ENCODE results near the gene ITPK1. TPM values are rescaled to one million over a fixed set of nuclear protein-coding genes. Genes with fewer than 3 reads are reported as not detected.

The ITPK1 gene
- total RNA-seq, 2 experiments from 2014 or later: 63.7 to 71.0 TPM

DNA sequence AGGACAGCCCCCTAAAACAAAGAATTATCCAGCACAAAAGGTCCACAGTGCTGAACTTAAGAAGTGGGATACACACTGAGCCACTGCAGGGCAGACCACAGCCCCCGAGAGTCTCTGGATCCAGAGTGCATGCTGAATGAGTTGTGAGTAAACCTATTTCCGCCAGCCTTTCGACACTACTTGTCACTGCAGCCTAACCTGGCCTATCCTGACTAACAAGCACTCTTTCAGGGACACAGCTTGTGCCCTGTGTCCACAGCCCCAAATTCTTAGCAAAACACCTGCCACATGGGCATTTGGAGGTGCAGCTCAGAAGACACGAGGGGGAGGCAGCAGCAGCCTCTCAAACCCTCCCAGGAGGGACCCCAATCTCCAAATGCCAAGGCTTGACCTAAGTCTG is 31.3 kb downstream of the ITPK1 start:
- Mint-ChIP-seq H3K4me1 (peaks cover 36% of the 10 kb centered on the region), H3K27ac (no peak overlapping the region)

DNA sequence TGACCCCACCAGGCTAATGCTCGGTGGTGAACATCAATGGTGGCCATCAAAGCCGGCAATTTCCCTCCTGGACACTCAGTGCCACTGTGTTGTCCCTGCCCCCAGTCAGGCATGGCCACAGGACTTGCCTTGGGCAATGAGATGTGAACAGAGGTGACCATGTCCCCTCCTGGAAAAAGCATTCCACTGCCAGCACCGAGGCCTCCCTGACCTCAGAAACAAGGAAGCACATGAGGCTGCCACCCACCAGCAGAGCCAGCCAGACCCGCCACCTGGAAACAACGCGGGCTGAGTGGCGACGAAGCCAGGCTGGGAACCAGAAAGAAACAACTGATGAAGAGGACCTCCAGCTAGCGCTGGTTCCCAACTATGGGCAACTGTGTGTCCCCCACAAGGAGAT is 31.8 kb downstream of the ITPK1 start:
- H3K27ac Mint-ChIP-seq: peak overlapping the region; percentile 43
- H3K27me3 Mint-ChIP-seq: no peaks in the 10 kb centered on the region
- POLR2A ChIA-PET: no interaction called here
- no peak for DNase-seq
- H3K9me3 Mint-ChIP-seq: no peaks in the 10 kb centered on the region
- CTCF ChIA-PET: no interaction called here
- H3K4me3 Mint-ChIP-seq: no peak overlapping the region
- H3K4me1 Mint-ChIP-seq: peaks cover 39% of the 10 kb centered on the region
- peaks cover 2% of the 10 kb centered on the region for H3K36me3 Mint-ChIP-seq (ENCODE audit: low read depth)

More for the DNA sequence above, 31.3 kb downstream of the ITPK1 start:
- no peak for DNase-seq
- no peaks in the 10 kb centered on the region for H3K9me3 Mint-ChIP-seq
- H3K4me3 Mint-ChIP-seq: no peak overlapping the region
- H3K36me3 Mint-ChIP-seq (ENCODE audit: low read depth): peaks cover 2% of the 10 kb centered on the region
- H3K27me3 Mint-ChIP-seq: no peaks in the 10 kb centered on the region
- ChIA-PET CTCF (no interaction called here), POLR2A (no interaction called here)

DNA sequence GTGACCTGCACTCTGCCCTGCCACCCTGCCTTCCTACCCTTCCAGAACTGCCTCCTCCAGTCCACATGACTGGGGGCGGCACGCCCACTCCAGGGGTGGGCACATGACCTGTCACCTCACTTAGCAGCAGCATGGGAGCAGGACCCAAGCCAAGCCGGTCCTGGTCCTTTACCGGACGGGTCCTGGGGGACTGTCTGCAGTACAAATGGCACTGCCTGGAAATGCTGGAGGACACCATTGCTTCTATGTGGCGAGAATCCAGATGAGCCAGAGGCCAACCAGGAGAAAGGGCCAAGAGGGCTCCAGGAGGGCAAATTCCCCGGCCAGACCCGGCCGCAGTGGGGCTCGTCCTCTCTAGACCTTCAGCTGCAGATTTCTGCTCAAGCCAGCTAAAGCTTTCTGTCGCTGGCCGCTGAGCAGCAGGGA is 33.1 kb downstream of the ITPK1 start:
- Mint-ChIP-seq H3K4me3 (no peak overlapping the region), H3K27ac (peak overlapping the region; percentile 51), H3K9me3 (no peaks in the 10 kb centered on the region), H3K4me1 (peaks cover 40% of the 10 kb centered on the region), H3K36me3 (ENCODE audit: low read depth) (peaks cover 2% of the 10 kb centered on the region), H3K27me3 (no peaks in the 10 kb centered on the region)
- POLR2A ChIA-PET: no interaction called here
- CTCF ChIA-PET: interaction anchor here (1.3 kb wide), 1 partner anchor 30 kb away, joined by 3 read pairs; no protein-coding TSS in a partner anchor
- DNase-seq: no peak

- peak overlapping the region; percentile 33 for H3K27ac Mint-ChIP-seq
- H3K4me3 Mint-ChIP-seq: no peak overlapping the region
- no peak for DNase-seq
- ChIA-PET POLR2A (no interaction called here), CTCF (interaction anchor here (1.2 to 1.3 kb wide), 2 partner anchors 31 to 33 kb away, joined by 3 read pairs; no protein-coding TSS in a partner anchor)
- no peaks in the 10 kb centered on the region for H3K27me3 Mint-ChIP-seq
- peaks cover 40% of the 10 kb centered on the region for H3K4me1 Mint-ChIP-seq
- H3K36me3 Mint-ChIP-seq (ENCODE audit: low read depth): peaks cover 3% of the 10 kb centered on the region
- no peaks in the 10 kb centered on the region for H3K9me3 Mint-ChIP-seq
Observed at GRCh38 chr14:93081876-93082570, 33.7 kb downstream of the ITPK1 start.

GRCh38 chr14:93079865-93080403 is 35.8 kb downstream of the ITPK1 start:
- ChIA-PET CTCF (no interaction called here), POLR2A (no interaction called here)
- DNase-seq: no peak
- Mint-ChIP-seq H3K36me3 (ENCODE audit: low read depth) (peaks cover 4% of the 10 kb centered on the region), H3K4me1 (peaks cover 43% of the 10 kb centered on the region), H3K9me3 (no peaks in the 10 kb centered on the region), H3K27me3 (no peaks in the 10 kb centered on the region), H3K27ac (no peak overlapping the region), H3K4me3 (no peak overlapping the region)

- Mint-ChIP-seq H3K36me3 (ENCODE audit: low read depth) (peaks cover 6% of the 10 kb centered on the region), H3K27ac (no peak overlapping the region), H3K9me3 (no peaks in the 10 kb centered on the region), H3K4me3 (no peak overlapping the region), H3K27me3 (no peaks in the 10 kb centered on the region), H3K4me1 (peaks cover 49% of the 10 kb centered on the region)
- CTCF ChIA-PET: no interaction called here
- POLR2A ChIA-PET: interaction anchor here (0.6 kb wide), 1 partner anchor 857 kb away, joined by 3 read pairs; no protein-coding TSS in a partner anchor
- no peak for DNase-seq
Observed at GRCh38 chr14:93079321-93079720, 36.4 kb downstream of the ITPK1 start.

- Mint-ChIP-seq H3K36me3 (ENCODE audit: low read depth) (peaks cover 8% of the 10 kb centered on the region), H3K4me3 (no peak overlapping the region), H3K4me1 (peaks cover 53% of the 10 kb centered on the region), H3K27me3 (no peaks in the 10 kb centered on the region), H3K9me3 (no peaks in the 10 kb centered on the region), H3K27ac (peak overlapping the region; percentile 6)
- ChIA-PET CTCF (no interaction called here), POLR2A (interaction anchor here (0.6 kb wide), 1 partner anchor 857 kb away, joined by 3 read pairs; no protein-coding TSS in a partner anchor)
- no peak for DNase-seq
Observed at GRCh38 chr14:93078870-93079269, 36.9 kb downstream of the ITPK1 start.

- CTCF ChIA-PET: interaction anchor here (0.6 to 1.2 kb wide), 4 partner anchors 10 to 155 kb away, joined by 3 to 6 read pairs (median 3); no protein-coding TSS in a partner anchor
- H3K4me1 Mint-ChIP-seq: peaks cover 47% of the 10 kb centered on the region
- H3K27ac Mint-ChIP-seq: no peak overlapping the region
- H3K9me3 Mint-ChIP-seq: no peaks in the 10 kb centered on the region
- POLR2A ChIA-PET: no interaction called here
- DNase-seq: no peak
- H3K27me3 Mint-ChIP-seq: no peaks in the 10 kb centered on the region
- H3K4me3 Mint-ChIP-seq: no peak overlapping the region
- peaks cover 10% of the 10 kb centered on the region for H3K36me3 Mint-ChIP-seq (ENCODE audit: low read depth)
Observed at GRCh38 chr14:93076755-93077154, 39.0 kb downstream of the ITPK1 start.

- POLR2A ChIA-PET: no interaction called here
- no peak overlapping the region for H3K4me3 Mint-ChIP-seq
- peaks cover 10% of the 10 kb centered on the region for H3K36me3 Mint-ChIP-seq (ENCODE audit: low read depth)
- H3K9me3 Mint-ChIP-seq: no peaks in the 10 kb centered on the region
- H3K27me3 Mint-ChIP-seq: no peaks in the 10 kb centered on the region
- H3K27ac Mint-ChIP-seq: peak overlapping the region; percentile 37
- peaks cover 43% of the 10 kb centered on the region for H3K4me1 Mint-ChIP-seq
- CTCF ChIA-PET: interaction anchor here (0.7 to 1.2 kb wide), 3 partner anchors 12 to 155 kb away, joined by 3 read pairs; no protein-coding TSS in a partner anchor
- no peak for DNase-seq
Observed at GRCh38 chr14:93075891-93076290, 39.8 kb downstream of the ITPK1 start.

DNA sequence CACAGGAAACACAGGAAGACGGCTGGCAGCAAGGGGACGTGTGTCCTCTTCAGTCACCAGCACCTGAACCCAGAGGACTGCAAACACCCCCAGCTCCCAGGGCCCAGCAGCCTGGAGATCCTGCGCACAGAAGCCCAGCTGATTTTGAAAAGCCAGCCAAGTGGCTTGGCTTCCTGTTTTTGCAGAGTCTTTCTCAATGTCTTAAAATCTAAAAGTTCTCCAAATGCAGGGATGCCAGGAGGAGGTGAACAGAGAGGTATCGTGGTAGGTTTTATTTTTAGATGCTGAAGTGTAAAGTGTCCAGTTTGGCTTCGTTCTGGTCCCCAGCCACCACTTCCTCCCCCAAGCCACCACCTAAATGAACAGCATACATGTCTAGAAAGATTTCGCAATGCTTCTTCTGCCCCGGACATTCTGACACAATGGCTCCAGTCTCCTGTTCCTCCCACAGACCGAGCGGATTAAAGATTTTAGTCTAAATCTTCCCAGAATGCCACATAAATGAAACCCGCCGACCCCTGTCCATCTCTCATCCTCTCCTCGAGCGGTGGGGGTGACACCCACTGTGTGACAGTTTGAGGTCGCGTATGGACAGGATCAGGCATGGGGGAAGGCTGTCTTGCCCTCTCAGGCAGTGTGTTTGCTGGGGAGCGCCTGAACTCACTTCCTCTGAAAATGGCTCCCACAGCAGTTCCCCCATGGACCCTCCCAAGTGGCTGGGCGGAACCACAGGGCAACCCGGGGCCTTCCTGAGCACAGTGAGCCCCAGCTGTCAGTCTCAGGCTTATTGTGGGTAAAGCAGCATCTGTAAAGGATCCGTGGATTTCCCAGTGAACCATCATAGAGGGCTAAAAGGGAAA is 41.6 kb downstream of the ITPK1 start:
- CTCF ChIA-PET: interaction anchor here (0.6 kb wide), 1 partner anchor 30 kb away, joined by 3 read pairs; no protein-coding TSS in a partner anchor
- H3K4me3 Mint-ChIP-seq: no peak overlapping the region
- H3K27ac Mint-ChIP-seq: peak overlapping the region; percentile 51
- H3K9me3 Mint-ChIP-seq: no peaks in the 10 kb centered on the region
- H3K36me3 Mint-ChIP-seq (ENCODE audit: low read depth): peaks cover 10% of the 10 kb centered on the region
- no peak for DNase-seq
- POLR2A ChIA-PET: no interaction called here
- peaks cover 45% of the 10 kb centered on the region for H3K4me1 Mint-ChIP-seq
- H3K27me3 Mint-ChIP-seq: no peaks in the 10 kb centered on the region

- H3K9me3 Mint-ChIP-seq: no peaks in the 10 kb centered on the region
- no peaks in the 10 kb centered on the region for H3K27me3 Mint-ChIP-seq
- DNase-seq: no peak
- ChIA-PET POLR2A (no interaction called here), CTCF (interaction anchor here (0.6 kb wide), 1 partner anchor 31 kb away, joined by 3 read pairs; no protein-coding TSS in a partner anchor)
- no peak overlapping the region for H3K4me3 Mint-ChIP-seq
- peaks cover 46% of the 10 kb centered on the region for H3K4me1 Mint-ChIP-seq
- no peak overlapping the region for H3K27ac Mint-ChIP-seq
- peaks cover 10% of the 10 kb centered on the region for H3K36me3 Mint-ChIP-seq (ENCODE audit: low read depth)
Observed at GRCh38 chr14:93073358-93073707, 42.4 kb downstream of the ITPK1 start.

GRCh38 chr14:93072659-93073357 is 42.9 kb downstream of the ITPK1 start:
- Mint-ChIP-seq H3K4me3 (no peak overlapping the region), H3K9me3 (no peaks in the 10 kb centered on the region), H3K4me1 (peaks cover 49% of the 10 kb centered on the region), H3K27me3 (no peaks in the 10 kb centered on the region), H3K36me3 (ENCODE audit: low read depth) (peaks cover 10% of the 10 kb centered on the region), H3K27ac (no peak overlapping the region)
- ChIA-PET CTCF (interaction anchor here (0.7 kb wide), 1 partner anchor 175 kb away, joined by 3 read pairs; no protein-coding TSS in a partner anchor), POLR2A (no interaction called here)
- DNase-seq: no peak

All from activated CD4-positive, alpha-beta T cell treated with anti-CD3 and anti-CD28 coated beads, Interleukin-2, amount 10 ng/mL, durations not matched to agents 7 days and 5 days (primary cell).